WTC11 (cell line): Measurements from ENCODE around the gene OPA1. TPM values are rescaled to one million over a fixed set of nuclear protein-coding genes. Genes with fewer than 3 reads are reported as not detected.

ENCODE experiments used
- ATAC-seq: fragments of 200-7000 bp; cut with Tn5 transposase; 2 replicates; pipeline ENCODE4 v1.10.0; 2021; ENCODE audit warnings: mild to moderate bottlenecking, moderate library complexity
- CTCF ChIA-PET: fragments of 300-600 bp; sonication (Branson Sonifier 250); formaldehyde crosslinking; loops from one replicate; lab custom pipeline; 2021; ENCODE audit warnings: antibody characterized with exemption; lab: Charles Lee
- POLR2A ChIA-PET: fragments of 350-600 bp; sonication (Branson Sonifier 250); formaldehyde crosslinking; loops from one replicate; lab custom pipeline; 2021; ENCODE audit warnings: antibody characterized with exemption; lab: Charles Lee
- DNase-seq: peaks from one replicate; pipeline ENCODE4 v3.0.0; 2021; ENCODE audit warnings: low spot score
- H3K27ac Mint-ChIP-seq: 2 replicates; pipeline ENCODE4 v1.8.0; 2021; ENCODE audit warnings: mixed read lengths
- H3K27me3 Mint-ChIP-seq: 2 replicates; pipeline ENCODE4 v1.8.0; 2021; ENCODE audit warnings: low read depth, mild to moderate bottlenecking, moderate library complexity, mixed read lengths
- H3K36me3 Mint-ChIP-seq: 2 replicates; pipeline ENCODE4 v1.8.0; 2021; ENCODE audit warnings: mixed read lengths
- H3K4me1 Mint-ChIP-seq: 2 replicates; pipeline ENCODE4 v1.8.0; 2022; ENCODE audit warnings: mixed read lengths
- H3K4me3 Mint-ChIP-seq: 2 replicates; pipeline ENCODE4 v1.8.0; 2021; ENCODE audit warnings: mild to moderate bottlenecking, moderate library complexity, mixed read lengths
- H3K9me3 Mint-ChIP-seq: 2 replicates; pipeline ENCODE4 v1.8.0; 2021; ENCODE audit warnings: mixed read lengths
- ATF1 ChIP-seq: sonication (generic); formaldehyde crosslinking; IDR thresholded peaks from 2 replicates; pipeline ENCODE4 v1.8.1; 2023; ENCODE audit warnings: mild to moderate bottlenecking, moderate library complexity, missing genetic modification reagents
- E2F5 ChIP-seq: sonication (generic); formaldehyde crosslinking; IDR thresholded peaks from 2 replicates; pipeline ENCODE4 v1.8.1; 2022; ENCODE audit warnings: mild to moderate bottlenecking, moderate library complexity, missing genetic modification reagents
- FOXJ3 ChIP-seq: sonication (generic); formaldehyde crosslinking; IDR thresholded peaks from 2 replicates; pipeline ENCODE4 v1.9.0; 2021; ENCODE audit warnings: missing genetic modification reagents, mild to moderate bottlenecking, borderline replicate concordance
- FOXP4 ChIP-seq: sonication (generic); formaldehyde crosslinking; IDR thresholded peaks from 2 replicates; pipeline ENCODE4 v1.8.0; 2022; ENCODE audit warnings: mild to moderate bottlenecking, missing genetic modification reagents
- GRHL2 ChIP-seq: fragments of 250-450 bp; sonication (Bioruptor Pico); IDR thresholded peaks from 2 replicates; pipeline ENCODE4 v1.8.0; 2022; ENCODE audit warnings: mild to moderate bottlenecking, moderate library complexity; ENCODE audit not compliant: insufficient replicate concordance, severe bottlenecking
- HMGA2 ChIP-seq: fragments of 250-450 bp; sonication (Bioruptor Pico); IDR thresholded peaks from 2 replicates; pipeline ENCODE4 v1.4.0; 2021; ENCODE audit warnings: mild to moderate bottlenecking, moderate library complexity
- IRF1 ChIP-seq: sonication (generic); formaldehyde crosslinking; IDR thresholded peaks from 2 replicates; pipeline ENCODE4 v1.8.0; 2023; ENCODE audit warnings: missing genetic modification reagents
- NFE2L1 ChIP-seq: sonication (generic); formaldehyde crosslinking; IDR thresholded peaks from 2 replicates; pipeline ENCODE4 v1.8.1; 2023; ENCODE audit warnings: missing genetic modification reagents
- NR3C1 ChIP-seq: sonication (generic); formaldehyde crosslinking; conservative IDR thresholded peaks from 2 replicates; pipeline ENCODE4 v1.8.1; 2023; ENCODE audit warnings: low read depth, mild to moderate bottlenecking, missing genetic modification reagents
- OVOL2 ChIP-seq: fragments of 250-450 bp; sonication (Bioruptor Pico); IDR thresholded peaks from 2 replicates; pipeline ENCODE4 v1.9.0; 2021; ENCODE audit warnings: mild to moderate bottlenecking, borderline replicate concordance
- RELA ChIP-seq: sonication (generic); formaldehyde crosslinking; IDR thresholded peaks from 2 replicates; pipeline ENCODE4 v1.8.1; 2022; ENCODE audit warnings: missing genetic modification reagents, mild to moderate bottlenecking, borderline replicate concordance
- SOX15 ChIP-seq: fragments of 250-450 bp; sonication (Bioruptor Pico); IDR thresholded peaks from 2 replicates; pipeline ENCODE4 v1.9.0; 2021; ENCODE audit warnings: mild to moderate bottlenecking
- TCF7 ChIP-seq: sonication (generic); formaldehyde crosslinking; IDR thresholded peaks from 2 replicates; pipeline ENCODE4 v1.8.0; 2022; ENCODE audit warnings: mild to moderate bottlenecking, low read depth, missing genetic modification reagents, moderate library complexity
- TEAD4 ChIP-seq: sonication (generic); formaldehyde crosslinking; IDR thresholded peaks from 2 replicates; pipeline ENCODE4 v1.8.0; 2022; ENCODE audit warnings: mild to moderate bottlenecking, missing genetic modification reagents
- ZBTB43 ChIP-seq: sonication (generic); formaldehyde crosslinking; IDR thresholded peaks from 2 replicates; pipeline ENCODE4 v1.8.1; 2023; ENCODE audit warnings: mild to moderate bottlenecking, missing genetic modification reagents
- ZNF121 ChIP-seq: sonication (generic); formaldehyde crosslinking; IDR thresholded peaks from 2 replicates; pipeline ENCODE4 v1.8.0; 2023; ENCODE audit warnings: missing genetic modification reagents
- ZNF317 ChIP-seq: sonication (generic); formaldehyde crosslinking; IDR thresholded peaks from 2 replicates; pipeline ENCODE4 v1.8.1; 2023; ENCODE audit warnings: low read depth, mild to moderate bottlenecking, moderate library complexity, missing genetic modification reagents, borderline replicate concordance
- ZNF416 ChIP-seq: fragments of 250-450 bp; sonication (Bioruptor Pico); IDR thresholded peaks from 2 replicates; pipeline ENCODE4 v1.9.0; 2021; ENCODE audit warnings: mild to moderate bottlenecking, inconsistent platforms
- total RNA-seq: library from RNA; stranded (reverse); gene quantifications from 3 replicates; pipeline ENCODE4 v1.2.3, GENCODE V29; 2021
- TF ChIP-seq, protein P1 (sequence below): sonication (generic); formaldehyde crosslinking; IDR thresholded peaks from 2 replicates; pipeline ENCODE4 v1.8.1; 2023; ENCODE audit warnings: mild to moderate bottlenecking, missing genetic modification reagents, borderline replicate concordance
- TF ChIP-seq, protein P2 (sequence below): sonication (generic); formaldehyde crosslinking; IDR thresholded peaks from 2 replicates; pipeline ENCODE4 v1.8.1; 2023; ENCODE audit warnings: mild to moderate bottlenecking, moderate library complexity, missing genetic modification reagents
- TF ChIP-seq, protein P3 (sequence below): fragments of 250-450 bp; sonication (Bioruptor Pico); IDR thresholded peaks from 2 replicates; pipeline ENCODE4 v1.9.0; 2021; ENCODE audit warnings: mild to moderate bottlenecking

The OPA1 gene
- total RNA-seq, 1 experiment from 2014 or later = 84.7 TPM

GRCh38 chr3:193704431-193704830 is 111.4 kb downstream of the OPA1 start:
- no peaks in the 10 kb centered on the region for H3K36me3 Mint-ChIP-seq
- TF ChIP-seq, protein P1, sequence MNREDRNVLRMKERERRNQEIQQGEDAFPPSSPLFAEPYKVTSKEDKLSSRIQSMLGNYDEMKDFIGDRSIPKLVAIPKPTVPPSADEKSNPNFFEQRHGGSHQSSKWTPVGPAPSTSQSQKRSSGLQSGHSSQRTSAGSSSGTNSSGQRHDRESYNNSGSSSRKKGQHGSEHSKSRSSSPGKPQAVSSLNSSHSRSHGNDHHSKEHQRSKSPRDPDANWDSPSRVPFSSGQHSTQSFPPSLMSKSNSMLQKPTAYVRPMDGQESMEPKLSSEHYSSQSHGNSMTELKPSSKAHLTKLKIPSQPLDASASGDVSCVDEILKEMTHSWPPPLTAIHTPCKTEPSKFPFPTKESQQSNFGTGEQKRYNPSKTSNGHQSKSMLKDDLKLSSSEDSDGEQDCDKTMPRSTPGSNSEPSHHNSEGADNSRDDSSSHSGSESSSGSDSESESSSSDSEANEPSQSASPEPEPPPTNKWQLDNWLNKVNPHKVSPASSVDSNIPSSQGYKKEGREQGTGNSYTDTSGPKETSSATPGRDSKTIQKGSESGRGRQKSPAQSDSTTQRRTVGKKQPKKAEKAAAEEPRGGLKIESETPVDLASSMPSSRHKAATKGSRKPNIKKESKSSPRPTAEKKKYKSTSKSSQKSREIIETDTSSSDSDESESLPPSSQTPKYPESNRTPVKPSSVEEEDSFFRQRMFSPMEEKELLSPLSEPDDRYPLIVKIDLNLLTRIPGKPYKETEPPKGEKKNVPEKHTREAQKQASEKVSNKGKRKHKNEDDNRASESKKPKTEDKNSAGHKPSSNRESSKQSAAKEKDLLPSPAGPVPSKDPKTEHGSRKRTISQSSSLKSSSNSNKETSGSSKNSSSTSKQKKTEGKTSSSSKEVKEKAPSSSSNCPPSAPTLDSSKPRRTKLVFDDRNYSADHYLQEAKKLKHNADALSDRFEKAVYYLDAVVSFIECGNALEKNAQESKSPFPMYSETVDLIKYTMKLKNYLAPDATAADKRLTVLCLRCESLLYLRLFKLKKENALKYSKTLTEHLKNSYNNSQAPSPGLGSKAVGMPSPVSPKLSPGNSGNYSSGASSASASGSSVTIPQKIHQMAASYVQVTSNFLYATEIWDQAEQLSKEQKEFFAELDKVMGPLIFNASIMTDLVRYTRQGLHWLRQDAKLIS (CRISPR knock-in tag) = no peak
- TF ChIP-seq TEAD4 = no peak
- TF ChIP-seq HMGA2 (CRISPR knock-in tag) = no peak
- TF ChIP-seq, protein P2, sequence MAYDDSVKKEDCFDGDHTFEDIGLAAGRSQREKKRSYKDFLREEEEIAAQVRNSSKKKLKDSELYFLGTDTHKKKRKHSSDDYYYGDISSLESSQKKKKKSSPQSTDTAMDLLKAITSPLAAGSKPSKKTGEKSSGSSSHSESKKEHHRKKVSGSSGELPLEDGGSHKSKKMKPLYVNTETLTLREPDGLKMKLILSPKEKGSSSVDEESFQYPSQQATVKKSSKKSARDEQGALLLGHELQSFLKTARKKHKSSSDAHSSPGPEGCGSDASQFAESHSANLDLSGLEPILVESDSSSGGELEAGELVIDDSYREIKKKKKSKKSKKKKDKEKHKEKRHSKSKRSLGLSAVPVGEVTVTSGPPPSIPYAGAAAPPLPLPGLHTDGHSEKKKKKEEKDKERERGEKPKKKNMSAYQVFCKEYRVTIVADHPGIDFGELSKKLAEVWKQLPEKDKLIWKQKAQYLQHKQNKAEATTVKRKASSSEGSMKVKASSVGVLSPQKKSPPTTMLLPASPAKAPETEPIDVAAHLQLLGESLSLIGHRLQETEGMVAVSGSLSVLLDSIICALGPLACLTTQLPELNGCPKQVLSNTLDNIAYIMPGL = no peak
- TF ChIP-seq ZNF317 (CRISPR knock-in tag) = no peak
- TF ChIP-seq IRF1 (CRISPR knock-in tag) = no peak
- TF ChIP-seq OVOL2 = no peak
- TF ChIP-seq NFE2L1 (CRISPR knock-in tag) = no peak
- no peak for TF ChIP-seq ZNF121 (CRISPR knock-in tag)
- no peak for TF ChIP-seq FOXP4 (CRISPR knock-in tag)
- TF ChIP-seq NR3C1 (CRISPR knock-in tag) = no peak
- no peak for TF ChIP-seq SOX15 (CRISPR knock-in tag)
- no peaks in the 10 kb centered on the region for H3K27me3 Mint-ChIP-seq
- DNase-seq (peak; percentile 26), ATAC-seq (peak; percentile 94)
- H3K9me3 Mint-ChIP-seq = no peaks in the 10 kb centered on the region
- H3K27ac Mint-ChIP-seq = no peak overlapping the region
- ChIA-PET CTCF (interaction anchor here (0.8 to 1.7 kb wide), 7 partner anchors 12 to 611 kb away, joined by 3 to 7 read pairs (median 4); no protein-coding TSS in a partner anchor), POLR2A (interaction anchor here (0.8 kb wide), 1 partner anchor 23 kb away, joined by 4 read pairs; no protein-coding TSS in a partner anchor)
- H3K4me3 Mint-ChIP-seq = no peak overlapping the region
- H3K4me1 Mint-ChIP-seq = peaks cover 18% of the 10 kb centered on the region

GRCh38 chr3:193708270-193708669 is 115.3 kb downstream of the OPA1 start:
- peaks cover 1% of the 10 kb centered on the region for H3K36me3 Mint-ChIP-seq
- peaks cover 5% of the 10 kb centered on the region for H3K27me3 Mint-ChIP-seq
- ChIA-PET CTCF (no interaction called here), POLR2A (no interaction called here)
- no peak for DNase-seq
- H3K27ac Mint-ChIP-seq = no peak overlapping the region
- H3K4me3 Mint-ChIP-seq = no peak overlapping the region
- peaks cover 6% of the 10 kb centered on the region for H3K9me3 Mint-ChIP-seq
- peaks cover 20% of the 10 kb centered on the region for H3K4me1 Mint-ChIP-seq
- ATAC-seq = no peak
- TF ChIP-seq TCF7 = no peak
- TF ChIP-seq ZNF416 (CRISPR knock-in tag) = no peak
- no peak for TF ChIP-seq GRHL2 (CRISPR knock-in tag)
- TF ChIP-seq, protein P3, sequence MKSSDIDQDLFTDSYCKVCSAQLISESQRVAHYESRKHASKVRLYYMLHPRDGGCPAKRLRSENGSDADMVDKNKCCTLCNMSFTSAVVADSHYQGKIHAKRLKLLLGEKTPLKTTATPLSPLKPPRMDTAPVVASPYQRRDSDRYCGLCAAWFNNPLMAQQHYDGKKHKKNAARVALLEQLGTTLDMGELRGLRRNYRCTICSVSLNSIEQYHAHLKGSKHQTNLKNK (CRISPR knock-in tag) = no peak
- TF ChIP-seq RELA = no peak
- no peak for TF ChIP-seq ATF1
- TF ChIP-seq ZBTB43 (CRISPR knock-in tag) = no peak
- TF ChIP-seq FOXJ3 (CRISPR knock-in tag) = no peak
- TF ChIP-seq E2F5 (CRISPR knock-in tag) = no peak
